HepG2 (cell line): ENCODE results near the gene SKP2.

Experiments used
- CCAR2 ChIP-seq: fragments of 200-400 bp; formaldehyde crosslinking; optimal IDR thresholded peaks from 2 replicates; pipeline ENCODE3; 2018; ENCODE audit warnings: low read depth, mild to moderate bottlenecking, low read length, moderate library complexity
- FOXA1 ChIP-seq, 2 experiments: fragments of 450-650 bp in 1 of 2; sonication (generic) in 1 of 2; formaldehyde crosslinking in 1 of 2; IDR thresholded peaks; 2 replicates each; pipeline versions ENCODE4 v1.4.0 to v1.6.1; 2016 to 2020; ENCODE audit warnings: missing genetic modification reagents in 1 of 2
- GPN1 ChIP-seq: sonication (generic); formaldehyde crosslinking; IDR thresholded peaks from 2 replicates; pipeline ENCODE4 v1.5.1; 2020; ENCODE audit warnings: missing genetic modification reagents, borderline replicate concordance
- NFRKB ChIP-seq: fragments of 450-650 bp; IDR thresholded peaks from 2 replicates; pipeline ENCODE4 v1.6.1; 2017
- POLR2A ChIP-seq, 2 experiments: IDR thresholded peaks; 2 replicates each; pipeline ENCODE4 v1.6.1; 2011; ENCODE audit warnings: low read depth in 2 of 2, low read length in 2 of 2, mild to moderate bottlenecking in 1 of 2, moderate library complexity in 1 of 2; ENCODE audit not compliant: insufficient read depth in 1 of 2
- ZNF629 ChIP-seq: sonication (generic); formaldehyde crosslinking; conservative IDR thresholded peaks from 2 replicates; pipeline ENCODE4 v1.5.0; 2020; ENCODE audit warnings: missing genetic modification reagents
- TF ChIP-seq, protein P1 (sequence below): IDR thresholded peaks from 2 replicates; pipeline ENCODE4 v1.6.1; 2016; ENCODE audit warnings: missing compliant biosample characterization, missing genetic modification reagents, borderline replicate concordance
- TF ChIP-seq, protein P2 (sequence below): IDR thresholded peaks from 2 replicates; pipeline ENCODE4 v1.6.1; 2012; ENCODE audit warnings: inconsistent platforms
- TF ChIP-seq, protein P3 (sequence below): sonication (generic); formaldehyde crosslinking; conservative IDR thresholded peaks from 2 replicates; pipeline ENCODE4 v1.4.0; 2020; ENCODE audit warnings: missing genetic modification reagents

DNA sequence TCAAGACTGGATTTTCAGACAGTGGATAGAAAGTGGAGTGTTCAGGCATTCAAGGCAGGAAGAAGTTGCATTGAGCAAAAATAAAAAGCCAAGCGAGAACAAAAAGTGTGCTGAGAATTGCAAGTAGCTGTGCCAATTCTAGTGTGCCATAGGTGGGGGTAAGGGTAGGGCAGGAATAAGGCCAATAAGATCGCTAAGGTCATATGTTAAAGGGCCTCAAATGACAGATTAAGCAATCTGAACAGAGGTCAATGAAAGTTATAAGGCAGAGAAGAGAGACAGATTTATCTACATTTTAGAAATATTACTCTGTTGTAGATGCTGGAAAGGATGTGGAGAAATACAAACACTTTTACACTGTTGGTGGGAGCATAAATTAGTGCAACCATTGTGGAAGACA, 53.4 kb downstream of the SKP2 start:
- TF ChIP-seq NFRKB (no peak), POLR2A (IDR thresholded peaks at IDR 0.05; ENCODE audit: insufficient read depth in 1 of 2, low read depth in 2 of 2, low read length in 2 of 2) (no peak), CCAR2 (no peak), FOXA1 (IDR thresholded peaks at IDR 0.05) (no peak), FOXA1 (CRISPR knock-in tag; IDR thresholded peaks at IDR 0.05) (no peak), GPN1 (CRISPR knock-in tag) (no peak), ZNF629 (CRISPR knock-in tag) (no peak)
- TF ChIP-seq, protein P1, sequence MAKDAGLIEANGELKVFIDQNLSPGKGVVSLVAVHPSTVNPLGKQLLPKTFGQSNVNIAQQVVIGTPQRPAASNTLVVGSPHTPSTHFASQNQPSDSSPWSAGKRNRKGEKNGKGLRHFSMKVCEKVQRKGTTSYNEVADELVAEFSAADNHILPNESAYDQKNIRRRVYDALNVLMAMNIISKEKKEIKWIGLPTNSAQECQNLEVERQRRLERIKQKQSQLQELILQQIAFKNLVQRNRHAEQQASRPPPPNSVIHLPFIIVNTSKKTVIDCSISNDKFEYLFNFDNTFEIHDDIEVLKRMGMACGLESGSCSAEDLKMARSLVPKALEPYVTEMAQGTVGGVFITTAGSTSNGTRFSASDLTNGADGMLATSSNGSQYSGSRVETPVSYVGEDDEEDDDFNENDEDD (CRISPR knock-in tag), result no peak
- TF ChIP-seq, protein P2, sequence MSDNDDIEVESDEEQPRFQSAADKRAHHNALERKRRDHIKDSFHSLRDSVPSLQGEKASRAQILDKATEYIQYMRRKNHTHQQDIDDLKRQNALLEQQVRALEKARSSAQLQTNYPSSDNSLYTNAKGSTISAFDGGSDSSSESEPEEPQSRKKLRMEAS, result no peak
- TF ChIP-seq, protein P3, sequence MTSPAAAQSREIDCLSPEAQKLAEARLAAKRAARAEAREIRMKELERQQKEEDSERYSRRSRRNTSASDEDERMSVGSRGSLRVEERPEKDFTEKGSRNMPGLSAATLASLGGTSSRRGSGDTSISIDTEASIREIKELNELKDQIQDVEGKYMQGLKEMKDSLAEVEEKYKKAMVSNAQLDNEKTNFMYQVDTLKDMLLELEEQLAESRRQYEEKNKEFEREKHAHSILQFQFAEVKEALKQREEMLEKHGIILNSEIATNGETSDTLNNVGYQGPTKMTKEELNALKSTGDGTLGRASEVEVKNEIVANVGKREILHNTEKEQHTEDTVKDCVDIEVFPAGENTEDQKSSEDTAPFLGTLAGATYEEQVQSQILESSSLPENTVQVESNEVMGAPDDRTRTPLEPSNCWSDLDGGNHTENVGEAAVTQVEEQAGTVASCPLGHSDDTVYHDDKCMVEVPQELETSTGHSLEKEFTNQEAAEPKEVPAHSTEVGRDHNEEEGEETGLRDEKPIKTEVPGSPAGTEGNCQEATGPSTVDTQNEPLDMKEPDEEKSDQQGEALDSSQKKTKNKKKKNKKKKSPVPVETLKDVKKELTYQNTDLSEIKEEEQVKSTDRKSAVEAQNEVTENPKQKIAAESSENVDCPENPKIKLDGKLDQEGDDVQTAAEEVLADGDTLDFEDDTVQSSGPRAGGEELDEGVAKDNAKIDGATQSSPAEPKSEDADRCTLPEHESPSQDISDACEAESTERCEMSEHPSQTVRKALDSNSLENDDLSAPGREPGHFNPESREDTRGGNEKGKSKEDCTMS (CRISPR knock-in tag), result no peak
